AG04450 (cell line): Measurements from ENCODE around the gene C7orf33. TPM values are rescaled to one million over a fixed set of nuclear protein-coding genes. Genes with fewer than 3 reads are reported as not detected.

Experiments used
- CTCF ChIA-PET: fragments of 300-600, 350-600 bp; formaldehyde crosslinking; extraction: SDS; loops from one replicate; lab custom pipeline; 2022; ENCODE audit warnings: antibody characterized with exemption, inconsistent platforms; lab: Charles Lee
- POLR2A ChIA-PET: fragments of 350-600 bp; formaldehyde crosslinking; extraction: SDS; loops from one replicate; lab custom pipeline; 2021; ENCODE audit warnings: antibody characterized with exemption, inconsistent platforms; lab: Yijun Ruan, JAX
- DNase-seq: peaks from one replicate; pipeline ENCODE4 v3.0.0-alpha.2; 2011; ENCODE audit warnings: low read depth, low spot score
- H3K27ac ChIP-seq: one replicate; pipeline ENCODE4 v1.5.1; 2012; ENCODE audit warnings: low read depth, low read length, control low read depth
- H3K27me3 ChIP-seq: one replicate; pipeline ENCODE4 v1.6.0; 2012; ENCODE audit warnings: low read length; ENCODE audit not compliant: control insufficient read depth, insufficient read depth
- H3K4me3 ChIP-seq: 2 replicates; pipeline ENCODE4 v1.5.1; 2011; ENCODE audit warnings: mild to moderate bottlenecking, low read depth, low read length, control low read depth
- H3K9me3 ChIP-seq: 2 replicates; pipeline ENCODE4 v1.5.1; 2012; ENCODE audit warnings: low read length; ENCODE audit not compliant: control insufficient read depth, insufficient read depth
- CTCF ChIP-seq: IDR thresholded peaks from 2 replicates; pipeline ENCODE4 v1.5.1; 2011; ENCODE audit warnings: low read depth, low read length, control low read depth, inconsistent platforms
- polyA plus RNA-seq: library from polyadenylated mRNA; depleted of rRNA; stranded (reverse); fragments of >200 nt; gene quantifications from 2 replicates; pipeline ENCODE4 v1.2.3, GENCODE V29; 2011; rRNA removed

C7orf33 gene
- polyA plus RNA-seq, 1 experiment: not detected

- ChIA-PET CTCF (no interaction called here), POLR2A (no interaction called here)
- no peaks in the 10 kb centered on the region for H3K27me3 ChIP-seq
- H3K27ac ChIP-seq: no peak overlapping the region
- no peak for DNase-seq
- H3K9me3 ChIP-seq: no peaks in the 10 kb centered on the region
- no peak overlapping the region for H3K4me3 ChIP-seq
- no peak for TF ChIP-seq CTCF
Measured at GRCh38 chr7:148657929-148658328, 67.4 kb downstream of the C7orf33 start.

- Histone ChIP-seq H3K27ac (no peak overlapping the region), H3K27me3 (peaks cover 3% of the 10 kb centered on the region), H3K9me3 (no peaks in the 10 kb centered on the region), H3K4me3 (no peak overlapping the region)
- DNase-seq: no peak
- ChIA-PET CTCF (no interaction called here), POLR2A (no interaction called here)
- TF ChIP-seq CTCF: no peak
Measured at GRCh38 chr7:148661471-148661870, 70.9 kb downstream of the C7orf33 start.

GRCh38 chr7:148662646-148663045, 72.1 kb downstream of the C7orf33 start:
- no peak for TF ChIP-seq CTCF

GRCh38 chr7:148664324-148664723, 73.8 kb downstream of the C7orf33 start:
- POLR2A ChIA-PET: no interaction called here
- no peaks in the 10 kb centered on the region for H3K9me3 ChIP-seq
- CTCF ChIA-PET: no interaction called here
- H3K4me3 ChIP-seq: no peak overlapping the region
- TF ChIP-seq CTCF: no peak
- H3K27me3 ChIP-seq: peaks cover 3% of the 10 kb centered on the region
- H3K27ac ChIP-seq: no peak overlapping the region
- no peak for DNase-seq

More at GRCh38 chr7:148662646-148663045, 72.1 kb downstream of the C7orf33 start:
- Histone ChIP-seq H3K27me3 (peaks cover 3% of the 10 kb centered on the region), H3K9me3 (no peaks in the 10 kb centered on the region), H3K27ac (no peak overlapping the region), H3K4me3 (no peak overlapping the region)
- POLR2A ChIA-PET: no interaction called here
- DNase-seq: no peak
- CTCF ChIA-PET: no interaction called here

- no peak for TF ChIP-seq CTCF
- no peak for DNase-seq
- Histone ChIP-seq H3K9me3 (no peaks in the 10 kb centered on the region), H3K27me3 (peaks cover 3% of the 10 kb centered on the region), H3K27ac (no peak overlapping the region), H3K4me3 (no peak overlapping the region)
- POLR2A ChIA-PET: interaction anchor here (0.7 kb wide), 1 partner anchor 110 kb away, joined by 6 read pairs; no protein-coding TSS in a partner anchor
- CTCF ChIA-PET: no interaction called here
Measured at GRCh38 chr7:148665221-148665620, 74.7 kb downstream of the C7orf33 start.

Other genes with a start within 250 kb of the C7orf33 start
- 47.7 and 56.8 TPM in 2 replicates for gene CUL1, start 108.1 kb downstream of the C7orf33 start, polyA plus RNA-seq